Fibroblast of skin of right quadriceps (primary cell): ENCODE measurements around the gene TANGO6.
"Not testable (repeated sequence)": the region's sequence is repeated elsewhere in the genome, so short reads cannot be mapped to it uniquely, and the experiment has no call there.

ENCODE experiments used
- DNase-seq: peaks from one replicate; pipeline ENCODE4 v3.0.0-alpha.2; 2013

The TANGO6 gene

DNA sequence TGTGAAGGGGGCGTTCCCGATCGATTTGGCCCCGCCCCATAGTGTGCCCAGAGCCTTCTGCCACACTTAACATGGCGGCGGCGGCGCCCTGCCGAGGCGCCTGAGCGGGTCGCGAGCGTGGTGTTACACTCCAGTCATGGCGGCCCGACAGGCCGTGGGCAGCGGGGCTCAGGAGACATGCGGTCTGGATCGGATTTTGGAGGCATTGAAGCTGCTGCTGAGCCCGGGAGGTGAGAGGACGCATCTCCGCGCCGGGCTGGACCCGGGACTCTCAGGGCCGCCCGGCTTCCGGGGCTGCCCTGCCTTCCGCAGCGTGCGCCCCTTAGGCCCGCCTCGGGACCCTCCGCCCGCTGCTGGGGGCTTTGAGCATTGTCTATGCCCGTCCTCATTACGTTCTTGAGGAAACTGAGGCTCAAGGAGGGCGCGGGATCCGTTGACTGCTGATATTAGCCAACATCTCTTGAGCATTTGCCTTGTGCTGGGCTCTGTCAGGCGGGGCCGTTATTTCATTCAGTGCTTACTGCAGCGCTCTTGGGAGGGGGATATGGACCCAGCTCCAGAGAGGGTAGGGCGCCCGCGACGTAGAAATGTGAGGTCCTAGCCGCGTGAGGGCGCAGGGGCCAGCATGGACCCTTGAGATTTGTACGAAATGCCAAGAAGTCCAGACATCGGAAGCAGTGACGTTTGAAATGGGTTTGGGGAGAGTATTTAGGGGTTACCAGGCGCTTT is at the start of gene TANGO6:
TANGO6 (plus strand) TSS at position 50 of the 729 bp plus-strand sequence; CDS start at position 137, 87 bp downstream.
- DNase-seq, result peak; percentile 79

- DNase-seq, result no peak
These were observed 44.9 kb upstream of the TANGO6 start for GRCh38 chr16:68798398-68798797.

DNA sequence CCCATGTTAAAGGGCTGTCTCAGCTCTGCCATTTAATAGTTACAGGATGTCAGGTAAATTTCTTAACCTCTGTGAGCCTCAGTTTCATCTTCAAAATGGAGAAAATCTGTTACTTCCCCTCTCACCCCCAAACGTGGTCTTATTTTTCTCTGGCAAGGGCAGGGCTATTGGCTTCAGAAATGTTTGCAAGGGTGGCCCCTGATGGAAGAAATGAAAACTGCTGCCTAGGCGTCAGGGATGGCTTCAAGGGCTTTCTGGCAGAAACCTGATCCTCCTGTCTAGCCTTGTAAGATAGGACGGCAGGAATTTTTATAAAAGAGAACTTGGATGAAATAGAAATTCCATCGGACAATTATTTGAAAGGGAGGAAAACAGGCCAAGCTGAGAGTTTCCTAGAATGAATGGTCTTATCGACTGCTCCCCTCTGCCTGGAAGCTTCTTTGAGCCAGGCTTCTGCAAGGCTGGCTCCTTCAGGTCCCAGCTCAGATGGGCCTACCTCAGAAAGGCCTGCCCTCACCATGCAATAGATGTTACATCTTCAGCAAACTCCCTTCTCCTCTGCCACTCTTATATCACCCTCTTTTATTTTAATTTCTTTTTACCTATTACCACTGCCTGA is 43.0 kb upstream of the TANGO6 start:
- peak; percentile 85 for DNase-seq

- peak; percentile 83 for DNase-seq
These were observed 41.1 kb upstream of the TANGO6 start for GRCh38 chr16:68802190-68802589.

DNA sequence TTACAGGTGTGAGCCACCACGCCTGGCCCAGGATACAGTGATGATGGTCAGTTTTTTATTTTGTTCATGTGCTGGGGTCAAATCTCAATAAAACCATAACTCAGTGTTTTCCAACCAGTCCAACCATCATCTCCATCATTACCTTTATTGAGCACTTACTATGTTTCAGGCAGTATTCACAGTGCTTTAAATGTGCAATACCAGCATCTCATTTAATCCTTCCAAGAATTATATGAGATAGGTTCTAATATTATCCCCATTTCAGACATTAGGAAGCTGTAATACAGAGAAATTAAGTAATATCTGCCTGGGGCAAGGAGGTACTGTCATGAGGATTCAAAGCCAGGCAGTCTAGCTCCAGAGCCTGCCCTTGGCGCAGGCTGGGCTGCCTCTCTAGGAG is 36.9 kb upstream of the TANGO6 start:
- no peak for DNase-seq

DNA sequence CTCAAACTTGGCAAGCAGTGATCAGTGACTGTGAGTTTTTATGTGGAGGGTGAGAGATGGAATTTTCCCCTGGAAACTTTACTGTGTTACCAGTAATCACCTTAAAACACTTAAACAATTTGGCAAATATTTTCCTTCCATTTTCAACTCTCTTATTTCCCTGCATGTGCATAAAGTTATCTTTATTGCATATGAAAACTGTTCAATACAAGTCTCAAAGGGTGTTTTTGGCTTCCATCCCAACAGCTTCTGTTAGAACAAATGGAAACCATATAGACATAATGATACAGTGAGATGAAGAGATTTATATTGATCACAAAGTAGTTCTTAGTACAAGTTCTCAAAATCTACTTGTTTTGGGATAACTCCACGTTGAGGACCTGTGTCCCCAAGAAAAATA is 36.4 kb upstream of the TANGO6 start:
- DNase-seq, result no peak

DNA sequence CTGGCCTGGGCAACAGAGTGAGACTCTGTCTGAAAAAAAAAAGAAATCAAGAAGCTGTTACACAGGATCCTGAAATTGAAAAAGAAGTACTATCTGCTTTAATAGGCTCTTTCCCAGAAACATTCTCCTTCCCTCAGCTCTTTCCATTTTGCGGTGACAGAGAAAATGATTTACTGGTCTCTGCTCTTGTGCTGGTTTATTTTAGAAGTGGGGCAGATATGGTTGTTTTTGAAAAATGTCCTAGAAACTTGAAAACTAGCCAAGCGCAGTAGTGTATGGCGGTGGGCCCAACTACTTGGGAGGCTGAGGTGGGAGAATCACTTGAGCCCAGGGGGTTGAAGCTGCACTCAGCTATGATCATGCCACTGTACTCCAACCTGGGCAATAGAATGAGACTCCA is 28.8 kb upstream of the TANGO6 start:
- no peak for DNase-seq

DNA sequence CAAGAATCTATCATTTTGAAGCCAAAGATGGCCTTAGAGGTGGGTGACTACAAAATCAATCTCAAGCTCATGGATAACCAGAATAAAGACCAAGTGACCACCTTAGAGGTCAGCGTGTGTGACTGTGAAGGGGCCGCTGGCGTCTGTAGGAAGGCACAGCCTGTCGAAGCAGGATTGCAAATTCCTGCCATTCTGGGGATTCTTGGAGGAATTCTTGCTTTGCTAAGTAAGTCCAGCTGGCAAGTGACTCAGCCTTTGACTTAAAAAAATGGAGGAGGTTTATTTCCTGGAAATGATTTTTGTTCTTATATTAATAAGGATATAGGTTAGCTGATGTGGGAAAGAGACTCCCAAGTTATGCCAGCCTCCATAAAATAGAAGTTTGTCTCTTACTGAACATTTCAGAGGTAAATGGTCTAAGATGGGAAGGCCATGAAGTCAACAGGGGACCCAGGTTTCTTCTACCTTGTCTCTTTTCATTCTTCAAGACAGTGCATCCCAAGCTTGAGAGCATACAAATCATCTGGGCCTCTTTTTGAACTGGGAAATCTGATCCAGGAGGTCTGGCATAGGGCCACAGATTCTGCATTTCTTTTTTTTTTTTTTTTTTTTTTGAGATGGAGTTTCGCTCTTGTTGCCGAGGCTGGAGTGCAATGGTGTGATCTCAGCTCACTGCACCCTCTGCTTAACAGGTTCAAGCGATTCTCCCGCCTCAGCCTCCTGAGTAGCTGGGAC is 19.8 kb upstream of the TANGO6 start:
- DNase-seq, result peak; percentile 91

- DNase-seq, result no peak
These were observed 17.9 kb upstream of the TANGO6 start for GRCh38 chr16:68825427-68825826.

DNA sequence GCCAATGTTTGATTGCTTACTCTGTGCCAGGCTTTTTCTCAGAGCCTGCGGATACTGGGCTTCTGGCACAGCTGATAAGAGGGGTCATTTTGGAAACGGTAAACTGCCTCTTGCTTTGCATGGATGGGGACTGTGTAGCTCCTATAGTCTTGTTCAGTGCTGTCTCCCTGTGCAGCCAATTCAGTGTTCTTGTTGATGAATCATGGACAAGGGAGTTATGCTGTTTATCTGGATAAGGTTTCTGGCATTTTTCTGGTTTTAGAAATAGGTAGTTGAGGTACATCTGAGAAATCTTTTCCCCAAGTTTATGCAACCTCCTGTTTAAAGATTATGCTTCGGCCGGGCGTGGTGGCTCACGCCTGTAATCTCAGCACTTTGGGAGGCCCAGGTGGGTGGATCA is 16.7 kb upstream of the TANGO6 start:
- no peak for DNase-seq

DNA sequence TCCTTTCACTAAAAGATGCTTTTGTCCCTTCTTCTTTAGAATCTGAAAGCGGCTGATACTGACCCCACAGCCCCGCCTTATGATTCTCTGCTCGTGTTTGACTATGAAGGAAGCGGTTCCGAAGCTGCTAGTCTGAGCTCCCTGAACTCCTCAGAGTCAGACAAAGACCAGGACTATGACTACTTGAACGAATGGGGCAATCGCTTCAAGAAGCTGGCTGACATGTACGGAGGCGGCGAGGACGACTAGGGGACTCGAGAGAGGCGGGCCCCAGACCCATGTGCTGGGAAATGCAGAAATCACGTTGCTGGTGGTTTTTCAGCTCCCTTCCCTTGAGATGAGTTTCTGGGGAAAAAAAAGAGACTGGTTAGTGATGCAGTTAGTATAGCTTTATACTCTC is 10.1 kb upstream of the TANGO6 start:
- no peak for DNase-seq

DNA sequence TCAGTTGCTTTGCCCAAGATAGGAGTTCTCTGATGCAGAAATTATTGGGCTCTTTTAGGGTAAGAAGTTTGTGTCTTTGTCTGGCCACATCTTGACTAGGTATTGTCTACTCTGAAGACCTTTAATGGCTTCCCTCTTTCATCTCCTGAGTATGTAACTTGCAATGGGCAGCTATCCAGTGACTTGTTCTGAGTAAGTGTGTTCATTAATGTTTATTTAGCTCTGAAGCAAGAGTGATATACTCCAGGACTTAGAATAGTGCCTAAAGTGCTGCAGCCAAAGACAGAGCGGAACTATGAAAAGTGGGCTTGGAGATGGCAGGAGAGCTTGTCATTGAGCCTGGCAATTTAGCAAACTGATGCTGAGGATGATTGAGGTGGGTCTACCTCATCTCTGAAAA is 8.8 kb upstream of the TANGO6 start:
- DNase-seq, result no peak

DNA sequence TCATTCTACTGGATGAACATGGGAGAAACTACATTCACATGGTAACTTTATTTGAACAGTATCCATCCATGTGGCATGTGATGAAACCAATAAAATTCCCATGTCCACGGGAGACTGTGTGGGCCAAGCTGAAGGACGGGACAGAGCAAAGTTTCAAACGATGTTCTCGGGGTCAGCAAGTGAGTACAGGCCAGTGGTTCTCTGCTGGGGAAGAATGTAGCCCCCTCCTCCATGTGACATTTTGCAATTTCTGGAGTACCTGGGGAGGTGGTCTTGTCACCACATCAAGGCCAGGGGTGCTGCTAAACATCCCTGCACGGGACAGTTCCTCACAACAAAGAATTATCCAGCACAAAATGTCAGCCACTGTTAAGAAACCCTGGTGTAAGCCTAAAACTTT is 7.4 kb upstream of the TANGO6 start:
- DNase-seq, result no peak

GRCh38 chr16:68839831-68840230 is 3.5 kb upstream of the TANGO6 start:
- DNase-seq, result no peak

GRCh38 chr16:68842964-68843481 is 308 bp upstream of the TANGO6 start:
- DNase-seq, result not testable (repeated sequence)

GRCh38 chr16:68844211-68844564 is 857 bp downstream of the TANGO6 start:
- no peak for DNase-seq

GRCh38 chr16:68848786-68849185 is 5.5 kb downstream of the TANGO6 start:
- DNase-seq, result no peak

- DNase-seq, result no peak
These were observed 7.2 kb downstream of the TANGO6 start for GRCh38 chr16:68850481-68850880.

DNA sequence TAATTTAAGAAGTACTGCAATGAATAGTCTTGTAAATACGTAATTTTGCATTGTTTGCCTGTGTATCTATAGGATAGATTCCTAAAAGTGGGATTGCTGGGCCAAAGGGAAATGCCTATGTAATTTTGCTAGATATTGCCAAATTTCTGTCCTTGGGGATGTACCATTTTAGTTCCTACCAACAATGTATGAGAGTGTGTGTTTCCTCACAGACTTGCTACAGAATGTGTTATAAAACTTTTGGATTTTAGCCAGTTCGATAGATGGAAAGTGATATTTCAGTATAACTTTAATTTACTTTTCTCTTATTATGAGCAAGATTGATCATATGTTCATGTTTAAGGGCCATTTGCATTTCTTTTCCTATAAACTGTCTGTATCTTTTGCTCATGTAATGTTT is 8.3 kb downstream of the TANGO6 start:
- DNase-seq, result no peak

- no peak for DNase-seq
These were observed 14.1 kb downstream of the TANGO6 start for GRCh38 chr16:68857479-68857878.

GRCh38 chr16:68859828-68860227 is 16.5 kb downstream of the TANGO6 start:
- no peak for DNase-seq

GRCh38 chr16:68860978-68861892 is 17.9 kb downstream of the TANGO6 start:
- DNase-seq, result no peak

- no peak for DNase-seq
These were observed 23.6 kb downstream of the TANGO6 start for GRCh38 chr16:68866933-68867332.
